ENCODE measurements around the gene TTC28.

DNA sequence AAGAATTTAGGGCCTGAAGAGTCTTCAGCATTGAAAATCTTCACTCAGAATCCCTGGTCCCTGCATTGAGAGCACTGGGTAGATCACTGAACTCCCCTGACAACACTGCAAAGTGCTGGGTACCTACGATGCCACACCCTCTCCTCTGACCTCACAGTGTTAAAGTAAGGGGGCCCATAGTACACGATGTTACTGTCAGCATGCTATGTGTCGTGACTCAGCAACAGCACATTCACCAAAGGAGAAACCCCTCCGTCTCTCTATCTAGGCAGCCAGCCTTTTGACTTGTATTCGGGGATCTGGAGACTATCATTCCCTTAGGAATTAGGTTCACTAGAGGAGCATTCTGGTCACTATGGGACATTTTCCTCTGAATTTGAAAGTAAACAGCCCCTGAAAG lies 693.2 kb downstream of the TTC28 start:
- no peak for TF ChIP-seq SUZ12 (IDR thresholded peaks at IDR 0.05; ENCODE audit: extremely low read depth, insufficient read depth, insufficient read length)
- no peak for TF ChIP-seq YY1 (IDR thresholded peaks at IDR 0.05; ENCODE audit: insufficient read depth, insufficient read length)
- TF ChIP-seq ZNF274 (IDR thresholded peaks at IDR 0.05; ENCODE audit: low read depth, low read length) = no peak
